HG02840 (cell line): Measurements from ENCODE around the gene OSBPL5.

Source experiments
- ATAC-seq: cut with Tn5 transposase; IDR thresholded peaks from one replicate; pipeline ENCODE4 v1.9.1; 2021; ENCODE audit warnings: mild to moderate bottlenecking, moderate library complexity, moderate number of reproducible peaks; ENCODE audit not compliant: unreplicated experiment, low FRiP score

OSBPL5 gene

DNA sequence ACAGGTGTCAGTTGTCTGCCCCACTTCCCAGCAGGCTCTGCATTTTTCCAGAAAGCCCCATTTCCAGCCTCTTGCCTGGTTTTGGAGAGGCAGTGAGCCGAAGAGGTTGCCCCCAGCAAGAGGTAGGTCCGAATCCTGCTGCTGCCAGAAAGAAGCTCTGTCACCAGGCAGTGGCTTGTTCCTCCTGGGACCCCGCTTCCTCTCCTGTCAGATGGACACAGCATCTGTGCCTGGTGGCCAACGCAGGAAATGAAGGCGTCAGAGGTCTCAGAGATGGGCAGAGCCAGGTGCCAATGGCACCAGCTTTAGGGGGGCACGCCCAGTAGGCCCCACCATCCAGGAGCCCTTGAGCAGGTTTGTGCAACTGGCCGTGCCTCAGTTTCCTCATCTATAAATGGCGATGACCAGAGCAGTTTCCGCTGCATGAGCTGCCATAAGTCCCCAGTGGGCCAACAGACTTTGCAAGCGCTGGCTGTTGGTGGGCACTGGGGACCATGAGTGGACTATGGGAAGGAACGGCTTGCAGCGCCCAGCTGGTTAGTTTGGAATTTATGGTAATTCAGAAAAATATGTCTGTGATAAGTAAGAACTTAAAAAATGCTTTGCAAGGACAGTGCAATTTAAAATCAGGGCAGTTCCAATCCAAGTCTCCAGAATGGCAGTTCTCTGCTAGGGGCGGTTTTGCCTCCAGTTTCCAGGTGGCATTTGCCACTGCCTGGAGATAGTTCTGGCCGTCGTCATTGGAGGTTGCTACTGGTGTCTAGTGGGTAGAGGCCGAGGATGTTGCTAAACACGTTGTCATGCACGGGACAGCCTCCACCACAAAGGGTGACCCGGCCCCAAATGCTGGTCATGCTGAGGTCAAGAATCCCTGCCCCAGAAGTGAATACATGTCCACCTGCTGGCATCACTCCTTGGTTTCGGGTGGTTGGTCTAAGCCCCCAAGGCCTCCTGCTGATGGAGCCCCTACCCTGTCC lies 2.3 kb upstream of the OSBPL5 start:
- ATAC-seq, result no peak

DNA sequence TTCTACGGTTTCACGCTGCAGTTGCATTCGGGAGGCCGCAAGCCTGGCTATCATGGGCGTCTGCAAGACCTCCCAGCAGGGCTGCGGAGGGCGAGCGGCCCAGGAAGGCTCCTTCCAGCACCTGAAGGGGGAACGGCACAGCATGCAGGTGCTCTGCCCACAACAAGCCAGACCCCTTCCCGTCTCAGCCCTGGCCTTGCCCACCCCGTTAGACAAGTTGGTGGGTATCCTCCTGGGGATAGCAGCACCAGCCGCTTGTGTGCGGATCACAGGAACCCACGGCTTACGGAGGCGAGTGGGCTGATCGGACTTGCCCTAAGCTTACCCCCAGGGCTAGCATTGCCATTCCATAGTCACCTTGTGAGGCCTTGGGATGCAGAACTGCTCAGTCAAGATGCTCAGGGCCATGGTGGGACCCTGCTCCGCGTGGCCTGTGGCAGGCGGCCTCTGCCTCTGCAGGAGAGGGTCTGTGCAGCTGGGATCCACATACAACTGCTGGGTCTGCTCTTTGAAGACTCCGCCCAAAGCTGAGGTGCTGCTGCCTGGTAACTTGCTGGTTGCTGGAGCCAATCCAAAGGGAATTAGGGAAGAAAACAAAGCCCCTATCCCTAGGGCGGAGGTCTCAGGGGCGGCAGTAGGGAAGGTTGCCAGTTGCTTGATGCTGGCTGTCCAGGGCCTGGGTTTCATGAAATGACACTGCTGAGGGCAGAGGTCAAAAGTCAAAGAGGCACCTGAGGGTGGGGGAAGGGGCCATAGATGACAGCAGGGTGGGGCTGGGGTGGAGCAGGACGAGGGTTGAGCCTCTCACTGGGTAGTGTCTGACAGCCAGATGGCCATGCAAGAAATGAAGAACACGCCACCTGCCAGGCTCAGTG lies 1.4 kb upstream of the OSBPL5 start:
- ATAC-seq, result no peak

DNA sequence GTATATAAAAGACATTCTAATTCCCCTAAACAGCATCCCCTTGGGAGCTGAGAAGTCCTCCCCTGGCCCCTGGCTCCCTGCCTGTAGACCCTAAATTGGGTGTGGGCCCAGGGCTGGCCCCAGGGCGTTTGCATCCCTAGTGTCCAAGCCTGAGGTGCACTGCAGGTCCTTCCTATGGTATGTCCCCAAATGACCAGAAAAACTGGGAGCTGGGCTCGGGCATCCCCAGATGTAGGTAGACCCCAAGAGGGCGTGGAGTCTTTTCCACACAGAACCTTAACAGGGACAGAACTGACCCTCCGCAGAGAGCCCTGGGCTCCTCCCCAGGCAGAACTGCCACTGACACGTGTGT lies 782 bp upstream of the OSBPL5 start:
- no peak for ATAC-seq

DNA sequence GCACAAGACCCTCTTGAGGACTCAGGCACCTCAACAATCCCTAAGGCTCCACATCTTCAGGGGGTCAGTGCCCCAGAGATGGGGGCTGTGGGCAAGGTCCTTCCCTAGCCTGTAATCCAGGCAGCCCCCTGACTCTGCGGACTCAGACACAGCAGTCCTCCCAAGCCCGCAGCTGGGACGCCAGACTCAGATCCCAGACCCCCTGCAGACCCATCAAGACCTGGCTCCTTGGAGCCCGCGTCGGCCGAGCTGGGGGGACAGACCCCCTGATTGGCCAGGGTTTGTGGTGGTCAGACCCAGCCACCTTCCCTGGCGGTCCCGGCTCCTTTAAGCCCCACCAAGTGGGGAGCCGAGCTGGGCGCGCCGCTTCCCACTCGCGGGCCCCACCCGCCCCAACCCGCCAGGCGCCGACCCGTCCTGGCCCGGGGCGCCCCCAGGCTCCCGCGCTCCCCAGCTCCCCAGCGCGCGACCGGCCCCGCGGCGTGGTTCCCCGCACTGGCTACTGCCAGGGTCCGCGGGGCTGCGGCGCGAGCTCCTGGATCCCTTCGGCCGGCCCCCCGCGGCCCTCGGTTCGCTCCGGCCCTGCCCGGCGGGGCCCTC lies 458 bp downstream of the OSBPL5 start:
- no peak for ATAC-seq

DNA sequence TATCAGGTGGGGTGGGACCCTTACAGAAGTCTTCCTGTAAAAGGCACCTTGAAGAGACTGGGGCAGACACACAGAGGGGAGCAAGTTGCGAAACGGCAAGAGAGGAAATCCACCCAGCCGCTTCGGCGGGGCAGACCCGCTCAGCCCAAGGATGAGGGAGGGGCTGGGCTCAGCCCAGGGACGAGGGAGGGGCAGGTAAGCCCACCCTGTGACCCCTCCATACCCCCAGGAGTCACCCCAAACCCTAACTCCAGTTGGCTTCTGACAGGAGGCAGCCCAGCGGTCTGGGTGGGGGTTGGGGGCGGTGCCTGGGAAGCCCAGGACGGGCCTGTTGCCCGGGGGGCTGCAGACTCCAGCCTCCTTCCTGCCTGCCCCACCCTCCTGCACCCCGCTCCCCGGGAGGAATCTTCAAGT lies 965 bp downstream of the OSBPL5 start:
- ATAC-seq, result no peak

DNA sequence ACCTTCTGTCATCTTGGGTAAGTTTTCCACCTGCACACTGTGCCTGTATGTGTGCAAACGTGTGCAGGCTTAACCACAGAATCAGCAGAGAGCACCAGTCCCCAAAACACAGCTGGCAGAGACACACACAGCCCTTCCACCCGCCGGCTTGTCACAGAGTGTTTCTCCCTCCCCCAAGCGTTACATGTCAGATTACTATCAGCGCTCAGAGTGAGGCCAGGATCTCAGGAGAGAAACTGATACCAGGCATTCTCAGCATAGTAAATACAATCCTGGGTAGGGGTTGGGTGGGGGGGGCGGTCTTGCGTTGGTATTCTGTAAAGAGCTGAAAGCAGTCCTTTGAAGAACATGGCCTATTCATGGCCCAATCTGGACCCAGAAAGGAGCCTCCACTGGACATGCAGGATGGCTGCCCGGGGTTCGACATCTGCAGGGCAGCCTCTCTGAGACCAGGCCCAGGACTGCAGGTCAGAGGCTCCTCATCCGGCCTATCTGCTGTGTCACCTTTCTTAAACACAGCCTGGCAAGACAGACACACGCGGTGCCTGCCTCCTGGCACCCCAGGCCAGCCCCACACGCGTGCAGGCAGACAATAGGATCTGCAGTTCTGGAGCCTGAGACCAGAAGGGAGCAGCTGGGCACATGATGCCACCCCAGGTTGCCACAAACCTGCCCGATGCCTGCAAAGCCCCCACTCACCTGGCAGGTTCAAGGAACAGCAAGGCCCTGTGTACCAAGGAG lies 1.7 kb downstream of the OSBPL5 start:
- no peak for ATAC-seq

DNA sequence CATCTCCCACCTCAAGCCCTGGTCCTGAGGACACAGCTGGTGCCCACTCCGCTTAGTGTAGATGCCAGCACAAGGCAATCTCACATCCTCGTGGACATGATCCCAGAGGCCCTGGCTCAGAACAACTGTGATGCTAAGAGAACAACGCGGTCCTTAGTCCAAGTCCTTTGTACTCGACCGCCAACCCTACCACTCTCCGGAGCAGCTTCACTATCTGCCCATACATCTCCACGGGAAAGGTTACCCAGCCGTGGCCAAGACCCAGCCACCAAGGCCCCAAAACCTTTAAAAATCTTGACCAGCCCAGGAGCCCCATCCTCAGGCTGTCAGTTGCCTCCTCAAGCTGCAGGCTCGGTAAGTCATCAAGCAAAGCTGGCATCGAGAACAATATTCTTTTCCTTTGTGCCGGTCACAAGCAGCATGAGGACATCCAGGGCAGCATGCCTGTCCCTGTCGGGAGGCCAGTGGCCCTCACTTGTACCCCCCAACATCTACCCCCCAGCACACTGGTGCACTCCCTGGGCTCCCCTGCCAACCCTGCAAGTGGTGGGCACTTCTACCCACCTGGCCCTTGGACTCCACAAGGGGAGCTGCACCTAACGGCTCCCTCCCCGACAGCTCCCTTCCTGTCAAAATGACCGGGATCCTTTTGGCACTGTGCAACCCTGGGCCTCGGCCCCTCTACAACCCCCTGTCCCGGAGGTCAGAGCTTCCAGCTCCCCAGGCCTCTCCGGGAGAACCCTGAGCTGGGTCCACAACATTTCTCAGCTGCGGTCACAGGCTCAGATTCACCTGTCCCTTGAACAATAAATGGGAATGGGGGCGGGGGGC lies 2.5 kb downstream of the OSBPL5 start:
- ATAC-seq, result no peak

DNA sequence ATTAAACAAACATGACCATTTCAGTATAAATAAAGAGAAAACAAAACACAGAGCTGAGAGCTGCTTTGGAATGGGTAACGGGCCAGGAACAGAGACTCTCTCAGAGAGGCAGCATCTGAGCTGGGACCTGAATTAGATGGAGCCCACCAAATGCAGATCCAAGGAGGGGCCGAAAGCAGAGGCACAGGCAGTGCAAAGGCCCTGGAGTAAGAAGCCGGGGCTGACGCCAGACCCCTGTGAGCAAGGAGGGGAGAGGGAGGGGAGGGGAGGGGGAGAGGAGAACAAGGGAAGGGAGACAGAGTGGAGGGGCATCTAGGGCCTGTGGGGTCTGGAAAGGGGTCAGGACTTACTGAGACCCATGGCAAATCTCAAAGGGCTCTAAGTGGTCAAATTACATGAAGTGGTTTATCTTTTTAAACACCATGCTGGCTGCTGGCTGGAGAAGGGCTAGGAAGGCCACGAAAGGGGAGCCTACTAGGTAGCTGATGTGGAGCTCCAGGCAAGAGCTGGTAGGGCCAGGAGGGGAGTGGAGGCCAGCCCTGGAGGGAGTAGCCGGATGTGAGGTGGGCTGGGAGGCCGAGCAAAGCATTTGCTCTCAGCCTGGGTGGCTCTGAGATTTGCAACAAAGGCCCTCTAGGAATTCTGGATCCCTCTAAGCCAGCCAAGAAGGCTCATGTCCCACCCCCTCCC lies 3.2 kb downstream of the OSBPL5 start:
- ATAC-seq, result no peak

DNA sequence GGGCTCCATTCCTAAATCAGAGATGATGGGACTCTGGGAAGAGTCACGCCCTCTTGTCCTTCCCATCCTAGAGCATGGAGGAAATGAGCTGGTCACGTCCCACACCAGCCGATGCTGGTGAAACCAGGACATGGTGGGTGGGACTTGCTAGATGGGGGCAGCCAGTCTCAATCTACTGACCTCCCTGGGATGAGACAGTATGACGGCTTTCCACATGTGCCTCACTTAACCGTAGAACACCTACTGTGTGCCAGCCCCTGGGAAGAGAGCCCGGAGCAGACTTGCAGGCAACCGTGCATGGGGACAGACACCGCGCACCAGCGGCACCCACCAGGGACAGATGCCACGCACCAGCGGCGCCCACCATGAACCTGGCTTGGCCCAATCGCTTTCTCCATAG lies 3.8 kb downstream of the OSBPL5 start:
- no peak for ATAC-seq

DNA sequence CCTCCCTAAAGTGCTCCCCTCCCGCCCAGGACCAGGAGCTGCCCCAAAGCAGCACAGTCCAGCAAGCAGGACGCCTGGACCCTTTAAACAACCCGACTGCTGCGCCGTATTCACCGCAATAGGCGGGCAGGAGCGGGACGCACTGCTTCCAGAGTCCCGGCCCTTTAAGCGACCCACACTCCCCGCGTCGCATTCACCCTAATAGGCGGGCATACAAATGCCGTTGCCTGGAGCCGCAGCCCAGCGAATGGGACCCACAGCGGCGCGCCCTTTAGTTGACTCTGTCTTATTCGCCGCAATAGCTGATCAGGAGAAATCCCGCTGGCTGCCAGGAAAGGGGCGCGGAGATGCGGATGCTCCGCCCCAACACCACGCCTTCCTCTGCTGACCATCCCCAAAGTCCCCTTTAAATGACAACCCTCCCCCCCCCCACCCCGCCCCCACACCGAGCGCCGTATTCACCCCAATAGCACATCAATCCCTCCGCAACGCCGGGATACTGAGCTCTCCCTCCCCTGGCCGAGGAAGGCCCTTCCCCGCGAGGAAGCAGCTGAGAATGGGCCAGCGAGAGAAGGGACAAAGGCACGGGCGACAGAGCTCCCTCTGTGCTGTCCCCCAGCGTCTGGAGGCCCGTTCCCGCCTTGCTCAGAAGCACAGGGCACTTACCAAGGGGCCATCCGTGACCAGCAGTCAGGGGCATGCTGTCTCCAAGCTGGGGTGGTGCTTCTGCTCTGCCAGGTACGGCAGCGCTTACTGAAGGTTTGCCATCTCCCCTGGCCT lies 4.7 kb downstream of the OSBPL5 start:
- ATAC-seq, result no peak

DNA sequence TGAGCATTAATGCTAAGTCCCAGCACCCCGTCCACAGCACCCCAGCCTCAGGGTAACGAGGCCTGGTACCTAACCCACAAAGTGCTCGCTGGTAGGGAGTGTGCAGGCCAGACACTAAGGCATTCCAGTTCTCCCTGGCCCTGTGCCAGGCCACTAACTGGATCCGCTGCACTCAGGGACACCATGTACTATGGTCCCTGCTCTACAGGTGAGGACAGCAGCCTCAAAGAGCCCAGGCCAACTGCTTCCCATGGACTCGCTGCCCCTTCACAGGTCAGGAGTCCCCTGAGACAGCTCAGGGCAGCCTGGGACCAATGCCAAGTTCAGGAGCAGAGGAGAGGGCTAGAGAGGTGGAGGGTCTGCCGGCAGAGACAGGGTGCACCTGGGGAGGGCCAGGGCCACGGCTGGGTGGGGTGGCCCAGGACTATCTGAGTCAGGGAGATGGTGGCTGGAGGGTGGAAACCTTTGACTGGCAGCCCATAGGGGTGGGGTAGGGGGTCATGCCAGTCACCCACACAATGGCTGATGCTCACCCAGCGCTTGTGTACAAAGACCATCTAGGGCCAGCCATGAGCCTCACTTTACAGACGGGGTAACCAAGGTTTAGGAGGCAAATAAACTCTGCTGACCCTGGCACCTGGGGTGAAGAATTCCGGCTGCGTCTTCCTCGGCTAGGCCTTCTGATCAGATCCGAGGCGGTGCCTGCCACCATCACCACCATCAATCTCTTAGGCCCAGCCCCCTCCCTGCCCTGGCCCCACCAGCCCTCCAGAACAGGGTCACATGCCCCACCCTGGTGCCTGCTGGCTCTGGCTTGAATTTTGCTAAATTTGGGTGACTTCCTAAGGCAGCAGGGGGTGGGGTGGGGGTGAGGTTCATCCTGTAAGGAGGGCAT lies 5.6 kb downstream of the OSBPL5 start:
- no peak for ATAC-seq

DNA sequence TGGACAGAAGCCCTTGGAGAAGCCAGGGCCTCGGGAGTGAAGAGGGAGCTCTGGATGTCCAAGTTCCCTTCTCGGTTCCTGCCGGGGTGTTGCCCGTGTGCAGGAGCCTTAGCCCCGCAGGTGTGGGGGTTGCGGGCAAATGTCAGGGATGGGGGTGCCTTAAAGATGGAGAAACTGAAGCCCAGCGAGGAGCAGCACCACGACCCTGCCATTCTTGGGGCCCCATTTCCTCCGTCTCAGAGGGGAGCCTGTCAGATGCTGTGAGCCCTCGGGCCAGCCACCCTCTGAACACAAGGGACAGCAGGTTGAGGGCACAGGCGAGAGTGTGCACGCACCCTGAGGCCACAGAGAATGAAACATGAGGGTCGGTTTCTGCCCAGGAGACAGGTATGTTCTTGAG lies 6.3 kb downstream of the OSBPL5 start:
- ATAC-seq, result no peak

DNA sequence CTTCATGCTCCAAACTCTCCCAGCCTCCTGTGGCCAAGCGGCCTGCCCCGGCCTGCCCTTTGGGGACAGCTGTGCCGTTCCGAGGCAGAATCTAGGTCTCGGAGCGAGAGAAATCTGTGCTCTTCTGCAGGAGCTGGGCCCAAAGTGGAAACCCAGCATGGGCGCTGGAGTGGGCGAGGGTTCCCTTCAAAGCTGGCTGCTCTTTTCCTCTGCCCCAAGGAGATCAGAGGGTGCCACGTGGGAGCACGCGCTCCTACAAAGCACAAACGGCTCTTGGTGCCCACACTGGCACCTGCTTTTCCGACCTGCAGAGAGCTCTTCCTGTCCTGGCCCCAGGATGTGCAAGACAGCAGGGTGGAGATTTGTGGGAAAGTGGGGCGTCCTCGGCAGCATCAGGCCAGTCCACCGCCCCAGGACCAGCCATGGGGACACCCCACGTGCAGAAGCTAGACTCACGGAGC lies 6.9 kb downstream of the OSBPL5 start:
- ATAC-seq, result no peak

DNA sequence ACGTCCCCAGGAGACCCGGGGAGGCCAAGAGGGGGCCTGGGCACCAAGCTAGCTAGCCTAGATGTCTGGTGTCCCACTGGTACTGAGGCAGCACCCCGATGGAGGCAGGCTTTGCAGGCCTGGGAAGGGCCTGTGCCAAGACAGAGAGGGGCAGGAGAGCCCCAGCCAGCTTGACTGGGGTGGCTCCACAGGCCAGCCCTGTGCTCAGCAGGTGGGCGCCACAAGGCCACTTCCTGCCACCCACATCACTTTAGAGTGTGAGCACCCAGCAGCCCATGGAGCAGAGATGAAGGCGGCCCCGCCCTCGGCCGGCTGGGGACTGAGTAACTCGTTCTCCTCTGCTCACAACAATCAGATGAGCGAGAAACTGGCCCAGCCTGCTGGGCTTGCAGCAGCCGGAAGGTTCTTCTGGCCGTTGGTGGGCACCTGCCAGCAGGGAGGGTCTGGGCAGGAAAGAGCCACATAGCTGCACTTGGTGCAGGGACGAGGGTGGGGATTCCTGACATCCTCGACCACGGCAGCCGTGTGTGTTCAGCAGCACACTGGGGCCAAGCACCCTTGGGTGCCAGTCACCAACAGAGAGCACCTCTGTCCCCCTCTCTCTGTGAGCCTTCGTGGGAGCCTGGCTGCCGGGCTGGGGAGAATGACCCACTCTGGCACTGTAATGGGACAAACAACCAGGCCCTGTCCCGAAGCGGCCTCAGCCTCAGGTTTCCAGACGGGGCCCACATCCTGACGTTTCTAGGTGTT lies 7.6 kb downstream of the OSBPL5 start:
- ATAC-seq, result no peak

DNA sequence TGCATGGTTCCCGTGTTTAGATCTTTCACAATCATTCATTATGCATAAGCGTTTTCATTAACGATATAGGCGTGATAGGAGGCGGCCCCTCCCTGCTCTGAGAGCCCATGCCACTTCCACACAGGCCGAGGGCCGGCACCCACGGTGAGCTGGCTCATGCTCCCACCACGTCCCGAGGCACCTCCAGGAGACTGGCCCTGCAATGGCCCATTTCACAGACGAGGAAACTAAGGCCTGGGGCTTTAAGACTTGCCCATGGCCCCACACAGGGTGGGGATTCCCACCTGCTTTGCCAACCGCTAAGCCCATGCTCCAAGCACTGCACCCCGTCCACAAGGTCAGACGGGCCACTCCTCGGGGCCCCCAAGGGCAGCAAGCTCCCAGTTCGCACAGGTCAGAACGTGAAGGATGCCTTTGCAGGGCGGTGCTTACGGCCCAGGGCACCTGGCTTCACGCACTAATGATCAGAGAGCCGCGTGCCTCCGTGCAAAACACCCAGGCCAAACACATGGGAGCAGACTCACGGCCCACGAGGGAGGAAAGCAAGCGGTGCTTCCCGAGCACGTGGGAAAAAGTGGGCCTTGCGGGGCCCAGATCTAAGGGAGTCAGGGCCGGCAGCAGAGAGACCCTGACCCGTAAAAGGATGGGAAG lies 8.3 kb downstream of the OSBPL5 start:
- no peak for ATAC-seq

DNA sequence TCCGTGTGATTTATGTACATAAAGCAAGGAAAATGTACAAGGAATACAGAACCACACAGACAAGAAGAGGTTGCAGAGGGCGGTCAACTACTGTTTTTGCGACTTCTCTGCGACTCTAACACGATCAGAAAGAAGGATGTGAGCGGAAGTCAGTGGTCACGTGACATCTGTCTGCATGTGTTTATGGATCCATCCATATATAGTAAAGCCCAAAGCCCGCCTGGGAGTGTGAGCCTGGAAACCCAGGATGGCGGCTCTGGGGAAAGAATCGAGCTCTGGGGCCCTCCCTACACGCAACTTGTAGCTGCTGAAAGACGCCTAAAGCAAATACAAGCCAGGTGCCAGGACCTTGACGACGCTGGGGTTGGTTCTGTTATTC lies 8.8 kb downstream of the OSBPL5 start:
- ATAC-seq, result no peak
